Measurements from ENCODE around the gene SMARCD1. TPM values are rescaled to one million over a fixed set of nuclear protein-coding genes. Genes with fewer than 3 reads are reported as not detected.

SMARCD1 gene
- total RNA-seq, 1 experiment from 2014 or later: 84.9 TPM

GRCh38 chr12:50062728-50063460, 22.2 kb upstream of the SMARCD1 start:
- Histone ChIP-seq H3K4me3 (ENCODE audit: low read depth in 2 of 2, low read length in 2 of 2) (no peak overlapping the region), H3K27ac (ENCODE audit: low read length) (no peak overlapping the region), H3K4me1 (ENCODE audit: control insufficient read depth, insufficient read depth, low read length) (0 out of 2 replicates have a peak, but pooled peaks cover 3% of the 10 kb centered on the region), H3K36me3 (ENCODE audit: control insufficient read depth, insufficient read depth, low read length) (no peaks in the 10 kb centered on the region), H3K9me3 (ENCODE audit: control insufficient read depth, insufficient read depth, low read depth, low read length) (no peaks in the 10 kb centered on the region), H3K27me3 (ENCODE audit: control insufficient read depth, insufficient read depth, low read length) (no peaks in the 10 kb centered on the region)
- ChIA-PET POLR2A (interaction anchor here (0.6 kb wide), 1 partner anchor 92 kb away, joined by 3 read pairs; no protein-coding TSS in a partner anchor), CTCF (no interaction called here)
- in situ Hi-C loops (cut with HindIII; ENCODE audit: low pct_unique_long_range_greater_than_20kb, low sequenced_read_pairs) (no loop called here), intact Hi-C loops (cut with micrococcal nuclease; ENCODE audit: unreplicated experiment) (no loop called here)
- no peak for ATAC-seq
- BruUV-seq (replicated peaks): no TSS peak
- DNase-seq (ENCODE audit: low read depth, low spot score): no peak
- TF ChIP-seq REST (IDR thresholded peaks at IDR 0.05; ENCODE audit: insufficient read depth in 1 of 2, low read depth in 2 of 2, low read length in 1 of 2) (no peak), TCF7L2 (IDR thresholded peaks at IDR 0.05; ENCODE audit: low read depth, low read length) (no peak), POLR2AphosphoS5 (IDR thresholded peaks at IDR 0.05; ENCODE audit: low read depth, low read length) (no peak), SIN3A (IDR thresholded peaks at IDR 0.05; ENCODE audit: borderline replicate concordance, insufficient read depth, low read depth, low read length) (no peak), CTCF (IDR thresholded peaks at IDR 0.05) (no peak)

- H3K27me3 ChIP-seq (ENCODE audit: control insufficient read depth, insufficient read depth, low read length): no peaks in the 10 kb centered on the region
- no peaks in the 10 kb centered on the region for H3K36me3 ChIP-seq (ENCODE audit: control insufficient read depth, insufficient read depth, low read length)
- no peak overlapping the region for H3K27ac ChIP-seq (ENCODE audit: low read length)
- H3K4me1 ChIP-seq (ENCODE audit: control insufficient read depth, insufficient read depth, low read length): 0 out of 2 replicates have a peak, but pooled peaks cover 3% of the 10 kb centered on the region
- H3K4me3 ChIP-seq (ENCODE audit: low read depth in 2 of 2, low read length in 2 of 2): no peak overlapping the region
- in situ Hi-C loops (cut with HindIII; ENCODE audit: low pct_unique_long_range_greater_than_20kb, low sequenced_read_pairs) (no loop called here), intact Hi-C loops (cut with micrococcal nuclease; ENCODE audit: unreplicated experiment) (no loop called here)
- CTCF ChIA-PET: interaction anchor here (0.6 to 3.9 kb wide), 3 partner anchors 9 to 99 kb away, joined by 3 to 13 read pairs (median 3); no protein-coding TSS in a partner anchor
- no peak for TF ChIP-seq CTCF (IDR thresholded peaks at IDR 0.05)
- H3K9me3 ChIP-seq (ENCODE audit: control insufficient read depth, insufficient read depth, low read depth, low read length): no peaks in the 10 kb centered on the region
- BruUV-seq (replicated peaks): no TSS peak
- DNase-seq (ENCODE audit: low read depth, low spot score) (no peak), ATAC-seq (no peak)
- POLR2A ChIA-PET: no interaction called here
These were observed 19.3 kb upstream of the SMARCD1 start for GRCh38 chr12:50065726-50066310.

Data from Panc1 (cell line).